GM12878 (cell line): ENCODE results near the gene MARCKSL1. TPM values are rescaled to one million over a fixed set of nuclear protein-coding genes. Genes with fewer than 3 reads are reported as not detected.

Source experiments
- BACH1 ChIP-seq: fragments of 450-650 bp; IDR thresholded peaks from 2 replicates; pipeline ENCODE4 v1.6.1; 2017; ENCODE audit warnings: mild to moderate bottlenecking, borderline replicate concordance
- BCL3 ChIP-seq: IDR thresholded peaks from 2 replicates; pipeline ENCODE4 v1.6.1; 2011; ENCODE audit warnings: borderline replicate concordance, low read depth, mild to moderate bottlenecking, moderate library complexity, low read length; ENCODE audit not compliant: insufficient read depth, poor library complexity, severe bottlenecking
- BHLHE40 ChIP-seq, 2 experiments: fragments of 450-650 bp in 1 of 2; IDR thresholded peaks; 2 replicates each; pipeline ENCODE4 v1.6.1; 2011 to 2017; ENCODE audit warnings: low read depth in 2 of 2, borderline replicate concordance in 1 of 2, improper control_type of control experiment in 1 of 2, low read length in 1 of 2, mild to moderate bottlenecking in 1 of 2
- CREB1 ChIP-seq: IDR thresholded peaks from 2 replicates; pipeline ENCODE4 v1.6.1; 2012; ENCODE audit warnings: low read depth, mild to moderate bottlenecking, inconsistent platforms
- HDGF ChIP-seq: fragments of 450-650 bp; IDR thresholded peaks from 2 replicates; pipeline ENCODE4 v1.6.1; 2016; ENCODE audit warnings: antibody characterized with exemption
- MAX ChIP-seq: IDR thresholded peaks from 2 replicates; pipeline ENCODE4 v1.6.1; 2012; ENCODE audit warnings: low read depth, low read length, improper control_type of control experiment
- MXI1 ChIP-seq: fragments of 150-350 bp; IDR thresholded peaks from 2 replicates; pipeline ENCODE4 v1.6.1; 2011; ENCODE audit warnings: low read depth, mild to moderate bottlenecking, inconsistent platforms, low read length, improper control_type of control experiment
- NRF1 ChIP-seq: conservative IDR thresholded peaks from 2 replicates; pipeline ENCODE4 v1.6.1; 2011; ENCODE audit warnings: mild to moderate bottlenecking, low read depth, low read length, improper control_type of control experiment
- PKNOX1 ChIP-seq: fragments of 450-650 bp; IDR thresholded peaks from 2 replicates; pipeline ENCODE4 v1.6.1; 2016; ENCODE audit warnings: mild to moderate bottlenecking
- POLR2AphosphoS2 ChIP-seq: IDR thresholded peaks from 2 replicates; pipeline ENCODE4 v1.6.1; 2011; ENCODE audit warnings: low read depth, mild to moderate bottlenecking, low read length, improper control_type of control experiment, moderate library complexity
- POLR2AphosphoS5 ChIP-seq: IDR thresholded peaks from 2 replicates; pipeline ENCODE4 v1.6.1; 2011; ENCODE audit warnings: mild to moderate bottlenecking, low read length, inconsistent platforms
- RAD21 ChIP-seq: IDR thresholded peaks from 2 replicates; pipeline ENCODE4 v1.6.1; 2011; ENCODE audit warnings: mild to moderate bottlenecking, low read depth, low read length, moderate library complexity; ENCODE audit not compliant: insufficient read depth
- RB1 ChIP-seq: fragments of 450-650 bp; formaldehyde crosslinking; IDR thresholded peaks from 2 replicates; pipeline ENCODE4 v1.6.1; 2017; ENCODE audit warnings: mild to moderate bottlenecking, borderline replicate concordance
- RBBP5 ChIP-seq: fragments of 200-600 bp; sonication (generic); conservative IDR thresholded peaks from 2 replicates; pipeline ENCODE4 v1.6.1; 2016
- SMAD5 ChIP-seq: IDR thresholded peaks from 2 replicates; pipeline ENCODE4 v1.6.1; 2016; ENCODE audit warnings: antibody characterized with exemption, low read depth
- SMC3 ChIP-seq: IDR thresholded peaks from 2 replicates; pipeline ENCODE4 v1.6.1; 2011; ENCODE audit warnings: low read length, improper control_type of control experiment, borderline replicate concordance
- SUPT20H ChIP-seq: IDR thresholded peaks from 2 replicates; pipeline ENCODE4 v1.6.1; 2011; ENCODE audit warnings: low read depth, mild to moderate bottlenecking, low read length, moderate library complexity, borderline replicate concordance; ENCODE audit not compliant: control insufficient read depth
- SUZ12 ChIP-seq: fragments of 200-600 bp; sonication (generic); IDR thresholded peaks from one replicate; pipeline ENCODE4 v1.6.1; 2018; ENCODE audit warnings: antibody characterized with exemption, mild to moderate bottlenecking; ENCODE audit not compliant: unreplicated experiment
- TCF12 ChIP-seq: IDR thresholded peaks from 2 replicates; pipeline ENCODE4 v1.6.1; 2011; ENCODE audit warnings: low read depth, mild to moderate bottlenecking, low read length
- USF2 ChIP-seq: IDR thresholded peaks from 2 replicates; pipeline ENCODE4 v1.6.1; 2011; ENCODE audit warnings: low read depth, low read length, improper control_type of control experiment, borderline replicate concordance
- WRNIP1 ChIP-seq: IDR thresholded peaks from 2 replicates; pipeline ENCODE4 v1.6.1; 2011; ENCODE audit warnings: low read depth, low read length, improper control_type of control experiment, borderline replicate concordance
- ZBTB4 ChIP-seq: fragments of 450-650 bp; formaldehyde crosslinking; IDR thresholded peaks from 2 replicates; pipeline ENCODE4 v1.4.0; 2022; ENCODE audit warnings: mild to moderate bottlenecking, moderate library complexity
- ZZZ3 ChIP-seq: IDR thresholded peaks from 2 replicates; pipeline ENCODE4 v1.6.1; 2011; ENCODE audit warnings: low read depth; ENCODE audit not compliant: control insufficient read depth, insufficient read length
- polyA plus RNA-seq, 11 experiments: library from polyadenylated mRNA; depleted of rRNA in 4 of 11; unstranded in 6 of 11; stranded (reverse) in 5 of 11; fragments of >200 nt; fragmentation: Nextera tagmentation in 4 of 11; fragmentation: Illumina TruSeq in 1 of 11; extraction: Ambion mirVana in 4 of 11; extraction: Trizol in 1 of 11; gene quantifications; 1 replicate in 1 of 11; 2 replicates in 10 of 11; pipeline versions ENCODE4 v1.2.1 to v1.2.3, GENCODE V29; 2011 to 2016; ENCODE audit warnings: inconsistent platforms in 2 of 11, missing spikeins in 2 of 11, low read depth in 1 of 11
- total RNA-seq, 4 experiments: library from RNA; depleted of rRNA in 3 of 4; stranded (reverse); fragments of >200 nt in 3 of 4; fragmentation: Illumina TruSeq in 1 of 4; extraction: Trizol in 1 of 4; gene quantifications; 2 replicates each; pipeline versions ENCODE4 v1.2.1 to v1.2.3, GENCODE V29; 2013 to 2021

Gene MARCKSL1
- total and polyA plus RNA-seq, 10 of the 15 experiments (the other 5 are each of a cell fraction or from before 2014, with no cell fraction given): 14.5 to 225 (median 158) TPM

- no peak for TF ChIP-seq ZBTB4 (CRISPR knock-in tag)
- no peak for TF ChIP-seq RB1
- TF ChIP-seq POLR2AphosphoS2: peak; percentile 97
- peak in 1 of 2 experiments; percentile 38; a peak in 1 of 4 replicates for TF ChIP-seq BHLHE40 (IDR thresholded peaks at IDR 0.05; ENCODE audit: borderline replicate concordance in 1 of 2, low read depth in 2 of 2, low read length in 1 of 2)
- peak; percentile 85 for TF ChIP-seq BACH1
- 0 out of 2 replicates have a peak, but pooled peaks have one; percentile 1 for TF ChIP-seq SMC3
- TF ChIP-seq POLR2AphosphoS5: peak; percentile 97
- no peak for TF ChIP-seq WRNIP1
- no peak for TF ChIP-seq RBBP5
- 0 out of 2 replicates have a peak, but pooled peaks have one; percentile 11 for TF ChIP-seq MAX
- no peak for TF ChIP-seq SUZ12
- peak; percentile 50; the same call in 1 of the 2 replicates for TF ChIP-seq MXI1
- no peak for TF ChIP-seq HDGF
- TF ChIP-seq RAD21: no peak
- no peak for TF ChIP-seq ZZZ3
- no peak for TF ChIP-seq USF2
- peak; percentile 53 for TF ChIP-seq BCL3
- peak; percentile 27; the same call in 1 of the 2 replicates for TF ChIP-seq NRF1
- no peak for TF ChIP-seq SUPT20H
- no peak for TF ChIP-seq CREB1
- no peak for TF ChIP-seq PKNOX1
- TF ChIP-seq SMAD5: peak; percentile 97
- peak; percentile 36; the same call in 1 of the 2 replicates for TF ChIP-seq TCF12
Observed at GRCh38 chr1:32335790-32336590, at the start of gene MARCKSL1 (continued).
